Aorta (tissue), 5 donors: ENCODE data around the gene CNFN. TPM values are rescaled to one million over a fixed set of nuclear protein-coding genes. Genes with fewer than 3 reads are reported as not detected.
"Not testable (repeated sequence)": the region's sequence is repeated elsewhere in the genome, so short reads cannot be mapped to it uniquely, and the experiment has no call there.

Experiments
- ATAC-seq: fragments of 200-7000 bp; cut with Tn5 transposase; one replicate; pipeline ENCODE4 v1.9.1; 2022; ENCODE audit warnings: moderate library complexity; ENCODE audit not compliant: low FRiP score
- DNase-seq, 2 donors: peaks; one replicate each; pipeline ENCODE4 v3.0.0-alpha.2; 2020
- H3K27ac ChIP-seq, 2 donors: one replicate each; pipeline ENCODE4 v1.5.1; 2013; ENCODE audit warnings: low read length in 2 of 2, mild to moderate bottlenecking in 2 of 2, moderate library complexity in 2 of 2, control low read depth in 1 of 2, inconsistent platforms in 1 of 2, low read depth in 1 of 2
- H3K27me3 ChIP-seq, 2 donors: one replicate each; pipeline ENCODE4 v1.6.1; 2013; ENCODE audit warnings: control low read depth in 1 of 2, low read length in 1 of 2, mild to moderate bottlenecking in 1 of 2, moderate library complexity in 1 of 2; ENCODE audit not compliant: insufficient read depth in 2 of 2, control insufficient read depth in 1 of 2
- H3K36me3 ChIP-seq, 2 donors: one replicate each; pipeline ENCODE4 v1.6.1; 2013; ENCODE audit warnings: control low read depth in 1 of 2, low read length in 1 of 2, mild to moderate bottlenecking in 1 of 2; ENCODE audit not compliant: insufficient read depth in 2 of 2, control insufficient read depth in 1 of 2
- H3K4me1 ChIP-seq, 2 donors: one replicate each; pipeline ENCODE4 v1.6.1; 2013; ENCODE audit warnings: low read length in 2 of 2, control low read depth in 1 of 2, mild to moderate bottlenecking in 1 of 2, moderate library complexity in 1 of 2; ENCODE audit not compliant: insufficient read depth in 2 of 2, control insufficient read depth in 1 of 2
- H3K4me3 ChIP-seq, 2 donors: one replicate each; pipeline ENCODE4 v1.5.1; 2013; ENCODE audit warnings: low read length in 2 of 2, control low read depth in 1 of 2, mild to moderate bottlenecking in 1 of 2
- H3K9me3 ChIP-seq: one replicate; pipeline ENCODE4 v1.6.1; 2013; ENCODE audit warnings: mild to moderate bottlenecking, low read length; ENCODE audit not compliant: control insufficient read depth
- WGBS, 2 donors: extraction: QIAGEN DNeasy Blood & Tissue Kit; methylation state at CpG; one replicate each; pipeline ENCODE4 v1.1.7; 2013; 5-methylcytosine and 5-hydroxymethylcytosine counted together
- intact Hi-C, 2 donors: fragments of 100-400 bp; cut with DNase I; formaldehyde crosslinking; loops; one replicate each; pipeline versions ENCODE4 v1.14.2 to v1.15.0; 2022
- microRNA-seq, 2 donors: library from miRNA; unstranded; fragments of <30 nt; microRNA quantifications; one replicate each; pipeline ENCODE4 v1.2.0, GENCODE V29; 2020
- polyA plus RNA-seq, 2 donors: library from polyadenylated mRNA; stranded (reverse); fragments of 200-250 nt; gene quantifications; one replicate each; pipeline ENCODE4 v1.2.3, GENCODE V29; 2013
- total RNA-seq, 2 donors: library from RNA; stranded (reverse); fragmentation: NEBNext Ultra II Directional; extraction: Animal tissue kit (Norgen Biotek cat#: 25700); gene quantifications; one replicate each; pipeline ENCODE4 v1.2.1, GENCODE V29; 2021
- donor health status: healthy with polysubstance abuse.
- donor health status: Bipolar disorder and iron deficiency.
- donor health status: DM: no; HTN: no; CAD: no.
- donor health status: DM: no; HTN: no; CAD: no.
- donor health status: DM: yes; HTN: yes; CAD: no.

The CNFN gene
- total and polyA plus RNA-seq, 4 donors = 0.51 to 3.0 (median 1.1) TPM; not detected in 1

GRCh38 chr19:42343344-42344110 lies 46.6 kb downstream of the CNFN start:
- H3K9me3 ChIP-seq = no peaks in the 10 kb centered on the region
- ATAC-seq (no peak), DNase-seq (no peak)
- H3K4me3 ChIP-seq = no peak overlapping the region
- H3K4me1 ChIP-seq = no peaks in the 10 kb centered on the region
- intact Hi-C loops = no loop called here
- peaks cover 0 to 4% of the 10 kb centered on the region in 2 donors for H3K36me3 ChIP-seq
- no peaks in the 10 kb centered on the region for H3K27me3 ChIP-seq
- 77 to 80% methylated on average over 17 of the region's 17 CpGs for WGBS, 2 donors
- H3K27ac ChIP-seq = no peak overlapping the region

GRCh38 chr19:42339922-42340321 lies 50.2 kb downstream of the CNFN start:
- H3K4me1 ChIP-seq, ATAC-seq, H3K27me3 ChIP-seq, H3K36me3 ChIP-seq, H3K4me3 ChIP-seq, intact Hi-C loops, H3K27ac ChIP-seq, DNase-seq, H3K9me3 ChIP-seq: not testable (repeated sequence)
- WGBS, 2 donors = 94 to 95% methylated on average over 4 of the region's 4 CpGs

GRCh38 chr19:42339126-42339860 lies 50.8 kb downstream of the CNFN start:
- H3K36me3 ChIP-seq, H3K27ac ChIP-seq, intact Hi-C loops, H3K27me3 ChIP-seq, H3K9me3 ChIP-seq, ATAC-seq, DNase-seq, H3K4me3 ChIP-seq, H3K4me1 ChIP-seq: not testable (repeated sequence)
- 84 to 87% methylated on average over 7 of the region's 7 CpGs for WGBS, 2 donors

Small RNAs within 50 kb of the gene (microRNA-seq; reads per million reads assigned to microRNA genes)
- gene MIR8077 = 0 reads per million in 2 donors

Other genes starting within 250 kb of the CNFN start
- gene DEDD2, start 172.6 kb downstream of the CNFN start, total RNA-seq = 10 to 100 TPM; 16.4 to 19.6 TPM
- gene DEDD2, start 172.6 kb downstream of the CNFN start, polyA plus RNA-seq = 10 to 100 TPM; 19.8 to 33.8 TPM
- 10 to 100 TPM in 1 of 2 donors, 1 to 10 TPM in 1; 8.2 to 12.3 TPM for gene ZNF526, start 170.0 kb downstream of the CNFN start, total RNA-seq
- gene ZNF526, start 170.0 kb downstream of the CNFN start, polyA plus RNA-seq = 1 to 10 TPM; 2.6 to 2.8 TPM
- gene GSK3A, start 147.7 kb downstream of the CNFN start, total RNA-seq = 10 to 100 TPM; 28.8 to 34.4 TPM
- gene GSK3A, start 147.7 kb downstream of the CNFN start, polyA plus RNA-seq = 10 to 100 TPM; 36.1 to 40.7 TPM
- gene ERF, start 135.2 kb downstream of the CNFN start, total RNA-seq = 10 to 100 TPM; 74.9 to 99.5 TPM
- gene ERF, start 135.2 kb downstream of the CNFN start, polyA plus RNA-seq = 10 to 100 TPM; 19.7 to 44.2 TPM
- gene CIC, start 121.0 kb downstream of the CNFN start, total RNA-seq = 100 to 1,000 TPM; 103 to 104 TPM
- 10 to 100 TPM; 14.3 to 44.6 TPM for gene CIC, start 121.0 kb downstream of the CNFN start, polyA plus RNA-seq
- gene PRR19, start 88.2 kb downstream of the CNFN start, total RNA-seq = under 1 TPM; 0.23 to 0.45 TPM
- gene PRR19, start 88.2 kb downstream of the CNFN start, polyA plus RNA-seq = not detected
- 1 to 10 TPM; 4.8 to 9.3 TPM for gene PAFAH1B3, start 87.7 kb downstream of the CNFN start, total RNA-seq
- 1 to 10 TPM; 2.3 to 8.4 TPM for gene PAFAH1B3, start 87.7 kb downstream of the CNFN start, polyA plus RNA-seq
- gene TMEM145, start 77.0 kb downstream of the CNFN start, total RNA-seq = not detected
- gene TMEM145, start 77.0 kb downstream of the CNFN start, polyA plus RNA-seq = not detected
- 10 to 100 TPM; 17.5 to 26.4 TPM for gene MEGF8, start 64.7 kb downstream of the CNFN start, total RNA-seq
- gene MEGF8, start 64.7 kb downstream of the CNFN start, polyA plus RNA-seq = 1 to 10 TPM; 5.9 to 7.2 TPM
- gene LIPE, start 37.1 kb upstream of the CNFN start, total RNA-seq = 10 to 100 TPM in 1 of 2 donors, 1 to 10 TPM in 1; 7.4 to 12.1 TPM
- 1 to 10 TPM; 1.4 to 3.6 TPM for gene LIPE, start 37.1 kb upstream of the CNFN start, polyA plus RNA-seq
- not detected for gene CXCL17, start 52.6 kb upstream of the CNFN start, total RNA-seq
- gene CXCL17, start 52.6 kb upstream of the CNFN start, polyA plus RNA-seq = under 1 TPM; 0.08 to 0.38 TPM
- gene CEACAM1, start 138.2 kb upstream of the CNFN start, total RNA-seq = 1 to 10 TPM; 5.1 to 5.2 TPM
- 1 to 10 TPM in 1 of 2 donors, under 1 TPM in 1; 0.79 to 5.6 TPM for gene CEACAM1, start 138.2 kb upstream of the CNFN start, polyA plus RNA-seq
- under 1 TPM in 1 of 2 donors, not detected in 1; 0.19 TPM for gene CEACAM8, start 204.6 kb upstream of the CNFN start, total RNA-seq
- gene CEACAM8, start 204.6 kb upstream of the CNFN start, polyA plus RNA-seq = under 1 TPM in 1 of 2 donors, not detected in 1; 0.50 TPM